ENCODE data around the gene TMEM178B.

GRCh38 chr7:141339603-141340002, 265.7 kb downstream of the TMEM178B start:
- no peak for TF ChIP-seq POLR2A (IDR thresholded peaks at IDR 0.05; ENCODE audit: low read length)
- no peak for TF ChIP-seq GATA1 (IDR thresholded peaks at IDR 0.05; ENCODE audit: low read depth, low read length)
